Activated CD8-positive, alpha-beta T cell treated with anti-CD3 and anti-CD28 coated beads for 36 hours (primary cell): ENCODE measurements around the gene SLC6A13. TPM values are rescaled to one million over a fixed set of nuclear protein-coding genes. Genes with fewer than 3 reads are reported as not detected.

Source experiments
- ATAC-seq: fragments of 200-7000 bp; cut with Tn5 transposase; one replicate; pipeline ENCODE4 v1.10.0; 2021; ENCODE audit warnings: mild to moderate bottlenecking, moderate library complexity
- CTCF ChIA-PET: fragments of 350-600 bp; sonication (Branson Sonifier 250); formaldehyde crosslinking; loops from one replicate; lab custom pipeline; 2021; ENCODE audit warnings: antibody characterized with exemption; lab: Charles Lee
- POLR2A ChIA-PET: fragments of 350-600 bp; sonication (Branson Sonifier 250); formaldehyde crosslinking; loops from one replicate; lab custom pipeline; 2021; ENCODE audit warnings: antibody characterized with exemption; lab: Charles Lee
- DNase-seq: peaks from one replicate; pipeline ENCODE4 v3.0.0-alpha.2; 2020
- H3K27ac Mint-ChIP-seq: one replicate; pipeline ENCODE4 v1.8.0; 2021; ENCODE audit warnings: mild to moderate bottlenecking, mixed read lengths
- H3K27me3 Mint-ChIP-seq: one replicate; pipeline ENCODE4 v1.8.0; 2021; ENCODE audit warnings: mixed read lengths
- H3K36me3 Mint-ChIP-seq: one replicate; pipeline ENCODE4 v1.8.0; 2021; ENCODE audit warnings: low read depth, mixed read lengths
- H3K4me1 Mint-ChIP-seq: one replicate; pipeline ENCODE4 v1.8.0; 2021; ENCODE audit warnings: low read depth, mixed read lengths
- H3K4me3 Mint-ChIP-seq: one replicate; pipeline ENCODE4 v1.8.0; 2021; ENCODE audit warnings: mild to moderate bottlenecking, moderate library complexity, mixed read lengths
- H3K9me3 Mint-ChIP-seq: one replicate; pipeline ENCODE4 v1.8.0; 2021; ENCODE audit warnings: mixed read lengths
- CTCF ChIP-seq: fragments of 200-600 bp; IDR thresholded peaks from one replicate; pipeline ENCODE4 v1.8.0; 2022; ENCODE audit warnings: antibody characterized with exemption, mild to moderate bottlenecking
- intact Hi-C: fragments of 100-400 bp; cut with micrococcal nuclease; formaldehyde crosslinking; loops from one replicate; pipeline ENCODE4 v1.10.0; 2022
- total RNA-seq, 2 experiments: library from RNA; stranded (reverse); gene quantifications; one replicate each; pipeline ENCODE4 v1.2.3, GENCODE V29; 2021

The SLC6A13 gene
- total RNA-seq, 2 experiments from 2014 or later: not detected

- Mint-ChIP-seq H3K9me3 (no peaks in the 10 kb centered on the region), H3K36me3 (no peaks in the 10 kb centered on the region), H3K27ac (no peak overlapping the region), H3K4me1 (peaks cover 5% of the 10 kb centered on the region), H3K27me3 (peaks cover 33% of the 10 kb centered on the region), H3K4me3 (no peak overlapping the region)
- intact Hi-C loops: no loop called here
- ATAC-seq (no peak), DNase-seq (no peak)
- ChIA-PET POLR2A (no interaction called here), CTCF (interaction anchor here (1.6 to 3.5 kb wide), 2 partner anchors 9 to 21 kb away, joined by 6 to 18 read pairs; no protein-coding TSS in a partner anchor)
- TF ChIP-seq CTCF: no peak
Observed at GRCh38 chr12:210277-211141, 52.1 kb downstream of the SLC6A13 start.

GRCh38 chr12:209851-210250 is 52.8 kb downstream of the SLC6A13 start:
- DNase-seq (no peak), ATAC-seq (no peak)
- peaks cover 5% of the 10 kb centered on the region for H3K4me1 Mint-ChIP-seq
- no peaks in the 10 kb centered on the region for H3K9me3 Mint-ChIP-seq
- CTCF ChIA-PET: interaction anchor here (1.6 to 3.5 kb wide), 2 partner anchors 10 to 21 kb away, joined by 6 to 18 read pairs; no protein-coding TSS in a partner anchor
- H3K36me3 Mint-ChIP-seq: no peaks in the 10 kb centered on the region
- no peak overlapping the region for H3K4me3 Mint-ChIP-seq
- TF ChIP-seq CTCF: no peak
- intact Hi-C loops: no loop called here
- H3K27me3 Mint-ChIP-seq: peaks cover 38% of the 10 kb centered on the region
- H3K27ac Mint-ChIP-seq: no peak overlapping the region
- POLR2A ChIA-PET: no interaction called here

GRCh38 chr12:209246-209645 is 53.4 kb downstream of the SLC6A13 start:
- ATAC-seq (no peak), DNase-seq (no peak)
- Mint-ChIP-seq H3K9me3 (no peaks in the 10 kb centered on the region), H3K27ac (no peak overlapping the region), H3K4me3 (no peak overlapping the region), H3K36me3 (no peaks in the 10 kb centered on the region), H3K27me3 (peaks cover 42% of the 10 kb centered on the region), H3K4me1 (peaks cover 5% of the 10 kb centered on the region)
- no peak for TF ChIP-seq CTCF
- intact Hi-C loops: no loop called here
- POLR2A ChIA-PET: no interaction called here
- CTCF ChIA-PET: interaction anchor here (1.6 to 3.5 kb wide), 2 partner anchors 11 to 20 kb away, joined by 6 to 18 read pairs; no protein-coding TSS in a partner anchor

- intact Hi-C loops: no loop called here
- DNase-seq: no peak
- Mint-ChIP-seq H3K4me3 (no peak overlapping the region), H3K36me3 (no peaks in the 10 kb centered on the region), H3K4me1 (peaks cover 5% of the 10 kb centered on the region), H3K9me3 (no peaks in the 10 kb centered on the region), H3K27ac (no peak overlapping the region), H3K27me3 (peaks cover 42% of the 10 kb centered on the region)
- no peak for TF ChIP-seq CTCF
- ATAC-seq: no peak
- ChIA-PET CTCF (interaction anchor here (1.6 to 3.5 kb wide), 2 partner anchors 11 to 20 kb away, joined by 6 to 18 read pairs; no protein-coding TSS in a partner anchor), POLR2A (no interaction called here)
Observed at GRCh38 chr12:208813-209212, 53.8 kb downstream of the SLC6A13 start.

GRCh38 chr12:207804-208203 is 54.8 kb downstream of the SLC6A13 start:
- POLR2A ChIA-PET: no interaction called here
- Mint-ChIP-seq H3K27ac (no peak overlapping the region), H3K4me1 (peaks cover 5% of the 10 kb centered on the region), H3K36me3 (no peaks in the 10 kb centered on the region), H3K9me3 (no peaks in the 10 kb centered on the region), H3K27me3 (peaks cover 36% of the 10 kb centered on the region), H3K4me3 (no peak overlapping the region)
- intact Hi-C loops: no loop called here
- DNase-seq (no peak), ATAC-seq (no peak)
- TF ChIP-seq CTCF: no peak
- CTCF ChIA-PET: no interaction called here
